IPS-20b (cell line): Measurements from ENCODE around the gene COX4I1.

ENCODE experiments used
- H3K27ac ChIP-seq: one replicate; pipeline ENCODE4 v1.5.1; 2013; ENCODE audit warnings: low read length
- H3K27me3 ChIP-seq: 2 replicates; pipeline ENCODE4 v1.6.1; 2013; ENCODE audit warnings: mild to moderate bottlenecking, low read length, inconsistent platforms; ENCODE audit not compliant: insufficient read depth
- H3K36me3 ChIP-seq: 2 replicates; pipeline ENCODE4 v1.6.1; 2013; ENCODE audit warnings: low read depth, mild to moderate bottlenecking, inconsistent platforms, low read length, moderate library complexity; ENCODE audit not compliant: insufficient read depth
- H3K4me1 ChIP-seq: 2 replicates; pipeline ENCODE4 v1.6.1; 2013; ENCODE audit warnings: mild to moderate bottlenecking, control low read depth, inconsistent platforms, low read length, moderate library complexity; ENCODE audit not compliant: insufficient read depth
- H3K4me3 ChIP-seq: 2 replicates; pipeline ENCODE4 v1.5.1; 2013; ENCODE audit warnings: mild to moderate bottlenecking, low read length, inconsistent platforms
- H3K9ac ChIP-seq: 2 replicates; pipeline ENCODE4 v1.6.1; 2013; ENCODE audit warnings: low read depth, mild to moderate bottlenecking, inconsistent platforms, low read length, moderate library complexity
- H3K9me3 ChIP-seq: 2 replicates; pipeline ENCODE4 v1.6.1; 2013; ENCODE audit warnings: mild to moderate bottlenecking, low read depth, low read length, inconsistent platforms; ENCODE audit not compliant: insufficient read depth

COX4I1 gene

GRCh38 chr16:85785927-85786326 lies 13.6 kb upstream of the COX4I1 start:
- Histone ChIP-seq H3K9me3 (no peaks in the 10 kb centered on the region), H3K4me3 (no peak overlapping the region), H3K4me1 (no peaks in the 10 kb centered on the region; the same call in 1 of the 2 replicates), H3K9ac (no peak overlapping the region), H3K36me3 (peaks cover 70% of the 10 kb centered on the region), H3K27me3 (no peaks in the 10 kb centered on the region), H3K27ac (no peak overlapping the region)

DNA sequence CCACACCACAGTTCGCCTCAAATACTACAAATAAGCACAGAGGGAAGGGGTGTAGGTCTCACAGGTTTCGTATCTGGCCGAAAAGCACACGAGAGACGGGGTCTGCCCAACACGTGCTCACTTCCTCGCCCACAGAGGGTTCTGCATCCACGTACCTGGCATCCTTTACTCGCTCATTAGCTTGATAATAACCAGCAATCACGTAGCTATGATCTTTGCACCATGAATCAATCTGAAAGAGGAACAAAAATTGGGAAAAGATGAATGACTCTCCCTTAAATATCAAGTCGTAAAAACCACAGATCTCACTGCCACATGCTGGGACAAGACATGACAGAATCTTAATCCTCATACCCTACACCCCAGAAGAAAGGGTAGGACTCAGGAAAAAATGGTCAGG lies 10.7 kb upstream of the COX4I1 start:
- no peaks in the 10 kb centered on the region for H3K9me3 ChIP-seq
- no peaks in the 10 kb centered on the region for H3K27me3 ChIP-seq
- H3K4me3 ChIP-seq: no peak overlapping the region
- no peaks in the 10 kb centered on the region; the same call in 1 of the 2 replicates for H3K4me1 ChIP-seq
- H3K27ac ChIP-seq: no peak overlapping the region
- H3K36me3 ChIP-seq: peaks cover 73% of the 10 kb centered on the region
- no peak overlapping the region for H3K9ac ChIP-seq

DNA sequence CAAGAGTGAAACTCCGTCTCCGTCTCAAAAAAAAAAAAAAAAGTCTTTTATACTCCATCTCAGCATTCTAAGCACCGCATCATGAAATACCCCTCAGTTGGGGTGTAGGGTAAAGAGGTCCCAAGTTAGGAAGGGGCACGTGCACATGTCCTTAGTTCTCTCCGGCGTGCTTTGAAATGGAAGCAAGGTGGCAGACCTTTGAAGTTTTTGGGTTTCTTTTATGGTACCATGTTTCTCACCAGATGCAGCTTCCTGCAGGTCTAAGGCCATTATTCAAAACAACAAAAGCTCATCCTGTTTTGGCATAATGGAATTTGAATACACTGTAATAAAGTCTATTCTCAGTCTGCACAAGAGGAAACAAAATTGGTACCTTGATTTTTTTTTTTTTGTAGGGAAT lies 9.7 kb upstream of the COX4I1 start:
- peaks cover 77% of the 10 kb centered on the region for H3K36me3 ChIP-seq
- H3K27me3 ChIP-seq: no peaks in the 10 kb centered on the region
- no peaks in the 10 kb centered on the region; the same call in 1 of the 2 replicates for H3K4me1 ChIP-seq
- H3K9me3 ChIP-seq: no peaks in the 10 kb centered on the region
- H3K27ac ChIP-seq: no peak overlapping the region
- no peak overlapping the region for H3K4me3 ChIP-seq
- no peak overlapping the region for H3K9ac ChIP-seq

DNA sequence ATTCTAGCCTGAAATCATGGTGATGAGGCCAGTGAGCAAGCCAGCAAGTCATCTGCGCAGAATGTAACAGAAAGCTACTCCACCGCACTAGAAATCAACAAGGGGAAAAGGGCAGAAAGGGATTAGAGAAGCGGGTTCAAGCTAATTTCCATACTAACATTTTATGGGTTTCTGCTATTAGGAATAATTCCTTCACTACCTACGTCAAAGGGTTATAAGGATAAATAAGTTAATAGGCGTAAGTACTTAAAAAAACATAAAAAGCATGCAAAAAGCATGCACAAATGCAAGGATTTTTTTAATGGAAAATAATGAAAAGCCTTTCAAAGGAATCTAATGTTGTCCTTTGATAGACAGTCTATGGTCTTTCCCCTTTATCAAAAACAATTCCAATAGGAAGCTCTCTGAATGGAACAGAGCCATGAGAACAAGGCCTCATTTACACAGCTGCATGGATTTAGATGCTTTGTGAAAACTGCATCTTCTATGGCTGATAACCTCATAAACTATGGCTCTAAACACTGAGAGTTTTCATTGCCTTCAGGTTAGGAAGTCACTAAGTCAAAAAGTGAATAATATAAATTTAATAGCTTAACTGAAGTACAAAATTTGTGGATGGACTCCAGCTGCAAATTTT lies 5.7 kb upstream of the COX4I1 start:
- H3K9me3 ChIP-seq: no peaks in the 10 kb centered on the region
- no peak overlapping the region for H3K27ac ChIP-seq
- H3K9ac ChIP-seq: no peak overlapping the region
- H3K36me3 ChIP-seq: peaks cover 63% of the 10 kb centered on the region
- H3K27me3 ChIP-seq: no peaks in the 10 kb centered on the region
- no peak overlapping the region for H3K4me3 ChIP-seq
- H3K4me1 ChIP-seq: no peaks in the 10 kb centered on the region; the same call in none of the 2 replicates

DNA sequence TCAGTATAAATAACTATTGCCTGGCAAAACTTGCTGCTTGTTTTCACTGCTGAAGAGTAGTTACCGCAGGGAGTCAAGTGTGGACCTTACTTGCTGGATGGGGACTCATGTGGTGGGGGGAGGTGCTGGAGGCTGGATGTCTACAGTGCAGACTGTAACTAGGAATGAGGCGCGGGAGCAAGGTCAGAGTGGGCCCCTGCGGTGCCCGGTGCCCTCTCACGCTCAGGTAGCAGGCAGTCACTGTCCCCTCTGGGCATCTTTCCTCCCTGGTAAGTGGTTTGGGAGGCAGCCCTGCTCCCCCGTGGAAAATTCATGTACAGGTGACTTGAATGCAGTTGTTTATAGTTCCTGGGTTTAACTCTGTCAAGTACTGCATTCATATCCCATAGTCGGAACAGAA lies 4.8 kb upstream of the COX4I1 start:
- no peaks in the 10 kb centered on the region for H3K9me3 ChIP-seq
- no peak overlapping the region for H3K4me3 ChIP-seq
- H3K36me3 ChIP-seq: peaks cover 58% of the 10 kb centered on the region
- H3K27ac ChIP-seq: no peak overlapping the region
- no peaks in the 10 kb centered on the region; the same call in none of the 2 replicates for H3K4me1 ChIP-seq
- H3K9ac ChIP-seq: no peak overlapping the region
- no peaks in the 10 kb centered on the region for H3K27me3 ChIP-seq

GRCh38 chr16:85796152-85796551 lies 3.3 kb upstream of the COX4I1 start:
- H3K36me3 ChIP-seq: peaks cover 61% of the 10 kb centered on the region
- H3K4me3 ChIP-seq: no peak overlapping the region
- H3K9ac ChIP-seq: no peak overlapping the region
- H3K27me3 ChIP-seq: no peaks in the 10 kb centered on the region
- no peaks in the 10 kb centered on the region for H3K9me3 ChIP-seq
- peaks cover 4% of the 10 kb centered on the region; the same call in 1 of the 2 replicates for H3K4me1 ChIP-seq
- H3K27ac ChIP-seq: no peak overlapping the region

GRCh38 chr16:85796599-85796998 lies 2.9 kb upstream of the COX4I1 start:
- Histone ChIP-seq H3K36me3 (peaks cover 61% of the 10 kb centered on the region), H3K9me3 (no peaks in the 10 kb centered on the region), H3K9ac (no peak overlapping the region), H3K27me3 (no peaks in the 10 kb centered on the region), H3K4me1 (peaks cover 4% of the 10 kb centered on the region; the same call in 1 of the 2 replicates), H3K4me3 (no peak overlapping the region), H3K27ac (no peak overlapping the region)

DNA sequence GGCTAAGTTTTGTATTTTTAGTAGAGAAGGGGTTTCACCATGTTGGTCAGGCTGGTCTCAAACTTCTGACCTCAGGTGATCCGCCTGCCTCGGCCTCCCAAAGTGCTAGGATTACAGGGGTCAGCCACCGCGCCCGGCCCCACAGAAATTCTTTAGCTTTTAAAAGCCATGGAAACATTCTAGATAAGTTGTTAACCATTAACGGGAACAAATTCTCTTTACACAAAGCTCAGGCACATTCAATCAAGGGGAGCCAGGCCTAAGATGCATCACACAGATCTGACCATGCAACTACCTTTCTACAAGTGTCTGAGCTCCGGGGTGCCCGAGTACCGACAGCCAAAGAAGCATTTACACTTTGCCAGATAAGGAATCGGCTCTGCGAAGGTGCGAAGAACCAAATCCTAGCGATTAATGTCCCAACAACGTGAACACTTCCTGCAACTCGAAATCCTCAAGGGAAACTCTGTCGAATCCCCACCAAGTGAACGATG lies 1.2 kb upstream of the COX4I1 start:
- H3K27me3 ChIP-seq: no peaks in the 10 kb centered on the region
- no peak overlapping the region for H3K27ac ChIP-seq
- H3K4me1 ChIP-seq: peaks cover 4% of the 10 kb centered on the region; the same call in 1 of the 2 replicates
- no peaks in the 10 kb centered on the region for H3K9me3 ChIP-seq
- peaks cover 61% of the 10 kb centered on the region for H3K36me3 ChIP-seq
- H3K9ac ChIP-seq: peak overlapping the region; percentile 89
- H3K4me3 ChIP-seq: peak overlapping the region; percentile 96

GRCh38 chr16:85798901-85799496 lies 496 bp upstream of the COX4I1 start:
- peak overlapping the region; percentile 76 for H3K27ac ChIP-seq
- peaks cover 4% of the 10 kb centered on the region; the same call in 1 of the 2 replicates for H3K4me1 ChIP-seq
- peak overlapping the region; percentile 89 for H3K9ac ChIP-seq
- no peaks in the 10 kb centered on the region for H3K27me3 ChIP-seq
- peak overlapping the region; percentile 96 for H3K4me3 ChIP-seq
- H3K36me3 ChIP-seq: peaks cover 61% of the 10 kb centered on the region
- no peaks in the 10 kb centered on the region for H3K9me3 ChIP-seq

GRCh38 chr16:85800321-85800669 lies 800 bp downstream of the COX4I1 start:
- Histone ChIP-seq H3K4me1 (peaks cover 4% of the 10 kb centered on the region; the same call in 1 of the 2 replicates), H3K4me3 (peak overlapping the region; percentile 96), H3K27me3 (no peaks in the 10 kb centered on the region), H3K27ac (peak overlapping the region; percentile 63), H3K36me3 (peaks cover 59% of the 10 kb centered on the region), H3K9ac (peak overlapping the region; percentile 89), H3K9me3 (no peaks in the 10 kb centered on the region)

GRCh38 chr16:85803570-85803969 lies 4.1 kb downstream of the COX4I1 start:
- Histone ChIP-seq H3K4me1 (0 out of 2 replicates have a peak, but pooled peaks cover 4% of the 10 kb centered on the region), H3K9ac (no peak overlapping the region), H3K27ac (no peak overlapping the region), H3K9me3 (no peaks in the 10 kb centered on the region), H3K27me3 (no peaks in the 10 kb centered on the region), H3K4me3 (no peak overlapping the region), H3K36me3 (peaks cover 62% of the 10 kb centered on the region)

DNA sequence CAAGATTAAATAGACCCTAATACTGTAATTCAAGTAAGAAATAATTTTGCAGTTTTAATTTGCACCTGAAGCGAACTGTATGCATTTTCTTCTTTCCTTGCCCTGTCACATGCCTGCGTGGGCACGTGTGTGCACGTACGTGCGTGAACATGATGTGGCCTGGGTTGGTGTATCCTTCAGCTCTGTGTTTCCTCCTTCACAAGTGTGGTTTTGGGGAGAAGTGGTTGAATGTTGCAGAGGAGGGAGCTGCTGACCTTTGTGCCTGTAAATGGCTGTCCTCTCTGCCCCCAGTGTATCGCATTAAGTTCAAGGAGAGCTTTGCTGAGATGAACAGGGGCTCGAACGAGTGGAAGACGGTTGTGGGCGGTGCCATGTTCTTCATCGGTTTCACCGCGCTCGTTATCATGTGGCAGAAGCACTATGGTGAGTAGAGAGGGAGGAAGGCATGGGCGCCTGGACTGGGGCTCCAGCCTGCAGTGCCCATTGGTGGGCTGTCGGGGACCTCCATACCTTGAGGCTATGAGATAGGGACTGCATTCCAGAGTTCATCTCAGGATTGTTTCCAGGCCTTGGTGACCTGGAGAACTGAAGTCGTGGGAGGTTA lies 6.0 kb downstream of the COX4I1 start:
- Histone ChIP-seq H3K36me3 (peaks cover 62% of the 10 kb centered on the region), H3K27ac (no peak overlapping the region), H3K9me3 (no peaks in the 10 kb centered on the region), H3K4me3 (no peak overlapping the region), H3K27me3 (no peaks in the 10 kb centered on the region), H3K4me1 (0 out of 2 replicates have a peak, but pooled peaks cover 4% of the 10 kb centered on the region), H3K9ac (no peak overlapping the region)
